ENCODE data around the gene BAZ1A.
"Not testable (repeated sequence)": the region's sequence is repeated elsewhere in the genome, so short reads cannot be mapped to it uniquely, and the experiment has no call there.

BAZ1A gene

DNA sequence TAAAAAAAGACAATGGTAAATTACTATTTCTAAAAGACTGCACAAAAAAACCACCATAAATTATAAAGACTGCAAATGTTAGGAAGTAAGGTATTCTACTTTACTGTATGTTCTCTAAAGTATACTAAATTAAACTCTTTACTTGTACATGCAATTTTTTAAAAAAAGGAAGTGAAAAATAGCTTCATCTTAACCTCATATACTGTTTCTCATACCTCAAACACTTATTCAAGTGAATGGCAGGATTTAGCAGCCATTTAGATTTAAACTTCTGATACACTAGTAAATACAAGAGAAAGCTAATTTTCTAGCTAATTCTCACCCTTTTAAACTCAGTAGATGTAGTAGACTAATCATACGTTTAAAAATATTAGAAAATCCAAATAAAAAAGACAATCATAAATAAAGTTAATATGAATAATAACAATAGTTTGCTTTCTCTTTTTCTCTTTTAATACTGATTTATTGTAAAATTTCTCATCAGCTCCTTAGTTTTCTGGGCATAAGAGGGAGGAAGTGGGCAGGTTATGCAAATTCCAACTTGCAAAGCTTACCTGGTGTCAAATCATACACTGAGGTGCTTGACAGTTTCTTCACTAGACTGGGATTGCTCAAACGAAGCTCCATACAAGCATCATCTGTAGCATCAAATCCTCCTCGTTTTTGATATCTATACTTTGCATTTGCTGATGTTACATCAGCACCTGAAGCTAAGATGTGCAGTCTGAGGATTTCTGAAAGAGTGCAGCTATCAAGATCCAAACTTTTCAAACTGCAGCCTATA, 89.7 kb downstream of the BAZ1A start:
- no peak for DNase-seq

- peak; percentile 10 for DNase-seq
Observed at GRCh38 chr14:34782031-34782430, 93.1 kb downstream of the BAZ1A start.

DNA sequence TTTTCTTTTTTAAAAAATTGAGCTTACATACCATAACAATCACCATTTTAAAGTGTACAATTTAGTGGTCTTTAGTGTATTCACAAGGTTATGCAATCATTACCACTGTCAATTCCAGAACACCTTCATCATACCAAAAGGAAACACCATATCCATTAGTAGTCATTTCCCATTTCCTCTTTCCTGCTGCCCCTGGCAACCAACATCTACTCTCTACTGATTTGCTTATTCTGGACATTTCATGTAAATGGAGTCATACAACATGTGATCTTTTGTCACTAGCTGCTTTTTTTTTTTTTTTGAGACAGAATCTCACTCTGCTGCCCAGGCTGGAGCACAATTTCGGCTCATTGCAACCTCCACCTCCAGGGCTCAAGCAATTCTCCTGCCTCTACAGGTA, 93.9 kb downstream of the BAZ1A start:
- peak; percentile 95 for DNase-seq

GRCh38 chr14:34780646-34781045, 94.5 kb downstream of the BAZ1A start:
- DNase-seq: no peak

GRCh38 chr14:34778744-34779143, 96.4 kb downstream of the BAZ1A start:
- no peak for DNase-seq

DNA sequence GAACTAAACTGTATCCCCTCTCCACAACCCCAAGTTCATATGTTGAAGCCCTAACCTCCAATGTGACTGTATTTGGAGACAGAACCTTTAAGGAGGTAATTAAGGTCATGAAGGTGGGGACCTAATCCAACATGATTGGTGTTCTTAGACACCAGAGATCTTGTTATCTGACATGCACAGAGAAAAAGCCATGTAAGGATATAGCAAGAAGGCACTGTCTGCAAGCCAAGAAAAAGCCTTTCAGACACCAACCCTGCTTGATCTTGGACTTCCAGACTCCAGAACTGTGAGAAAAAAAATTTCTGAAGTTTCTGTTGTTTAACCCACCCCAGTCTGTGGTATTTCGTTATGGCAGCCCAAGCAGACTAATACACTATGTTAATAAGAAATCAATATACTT, 98.5 kb downstream of the BAZ1A start:
- DNase-seq: no peak

GRCh38 chr14:34775922-34776321, 99.2 kb downstream of the BAZ1A start:
- DNase-seq: no peak

- DNase-seq: no peak
Observed at GRCh38 chr14:34775342-34775741, 99.8 kb downstream of the BAZ1A start.

DNA sequence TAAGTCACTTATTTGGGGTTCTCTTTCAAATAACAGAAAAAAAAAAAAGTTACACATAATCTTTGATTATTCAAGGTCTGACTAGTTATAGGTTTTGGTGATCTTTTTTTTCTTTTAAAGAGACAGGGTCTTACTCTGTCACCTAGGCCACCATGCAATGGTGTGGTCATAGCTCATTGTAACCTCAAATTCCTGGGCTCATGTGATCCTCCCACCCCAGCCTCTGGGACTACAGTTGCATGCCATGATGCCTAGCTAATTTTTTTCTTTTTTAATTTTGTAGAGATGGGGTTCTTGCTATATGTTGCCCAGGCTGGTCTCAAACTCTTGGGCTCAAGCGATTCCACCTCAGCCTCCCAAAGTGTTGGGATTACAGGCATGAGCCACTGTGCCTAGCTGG, 104.3 kb downstream of the BAZ1A start:
- DNase-seq: peak; percentile 51

DNA sequence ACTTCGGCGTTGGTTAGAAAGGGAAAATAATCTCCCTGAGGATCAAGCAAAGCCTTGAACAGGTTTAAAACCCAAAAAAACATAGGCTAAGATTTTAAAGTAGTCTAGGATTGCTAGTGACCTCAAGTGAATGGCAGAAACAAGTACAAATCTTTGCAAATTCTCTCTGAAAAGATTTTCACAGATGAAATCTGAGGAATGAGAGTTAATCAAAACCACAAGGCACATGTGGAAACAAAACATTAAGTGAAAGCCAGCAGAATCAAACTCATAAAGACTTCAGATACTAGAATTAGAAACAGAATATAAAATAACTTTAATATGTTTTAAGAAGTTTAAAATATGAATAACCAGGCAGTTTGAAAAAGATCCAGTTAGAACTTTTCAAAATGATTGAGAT, 108.6 kb downstream of the BAZ1A start:
- DNase-seq: no peak

GRCh38 chr14:34766060-34766459, 109.1 kb downstream of the BAZ1A start:
- DNase-seq: no peak

GRCh38 chr14:34755215-34755614, 119.9 kb downstream of the BAZ1A start:
- no peak for DNase-seq

- DNase-seq: no peak
Observed at GRCh38 chr14:34754687-34755086, 120.5 kb downstream of the BAZ1A start.

DNA sequence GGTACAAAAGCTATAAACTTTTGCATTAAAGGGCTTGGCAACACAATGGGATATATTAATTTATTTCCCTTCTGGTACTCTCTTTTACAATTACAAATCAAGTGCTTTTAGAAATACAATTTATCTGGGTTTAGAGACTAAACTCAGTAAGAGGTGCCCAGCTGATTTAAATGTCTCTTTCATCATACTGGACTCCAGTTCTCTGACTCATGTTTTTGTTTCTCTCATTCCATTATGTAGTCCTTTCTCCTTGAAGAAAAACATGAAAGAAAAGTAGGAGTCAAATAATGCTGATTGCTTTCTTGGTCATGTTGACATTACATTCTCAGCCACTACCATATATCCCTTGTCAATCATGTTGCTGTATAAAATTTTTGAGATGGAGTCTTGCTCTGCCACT, 124.5 kb downstream of the BAZ1A start:
- peak; percentile 52 for DNase-seq

- no peak for DNase-seq
Observed at GRCh38 chr14:34750233-34750632, 124.9 kb downstream of the BAZ1A start.

DNA sequence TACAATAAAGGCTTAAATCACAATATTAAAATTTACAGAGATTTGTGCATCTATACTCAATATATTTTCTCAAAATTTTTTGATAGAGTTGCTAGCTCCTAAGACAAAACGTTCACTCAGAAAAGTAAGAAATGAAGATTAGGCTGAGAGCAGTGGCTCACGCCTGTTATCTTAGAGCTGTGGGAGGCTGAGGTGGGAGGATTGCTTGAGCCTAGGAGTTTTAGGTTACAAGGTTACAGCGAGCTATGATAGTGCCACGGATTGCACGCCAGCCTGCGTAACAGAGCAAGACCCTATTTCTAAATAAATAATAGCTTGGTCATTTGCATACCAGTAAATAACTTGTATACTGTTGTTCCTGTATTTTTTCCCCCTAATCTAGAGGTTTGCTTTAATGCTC, 125.8 kb downstream of the BAZ1A start:
- DNase-seq: no peak

DNA sequence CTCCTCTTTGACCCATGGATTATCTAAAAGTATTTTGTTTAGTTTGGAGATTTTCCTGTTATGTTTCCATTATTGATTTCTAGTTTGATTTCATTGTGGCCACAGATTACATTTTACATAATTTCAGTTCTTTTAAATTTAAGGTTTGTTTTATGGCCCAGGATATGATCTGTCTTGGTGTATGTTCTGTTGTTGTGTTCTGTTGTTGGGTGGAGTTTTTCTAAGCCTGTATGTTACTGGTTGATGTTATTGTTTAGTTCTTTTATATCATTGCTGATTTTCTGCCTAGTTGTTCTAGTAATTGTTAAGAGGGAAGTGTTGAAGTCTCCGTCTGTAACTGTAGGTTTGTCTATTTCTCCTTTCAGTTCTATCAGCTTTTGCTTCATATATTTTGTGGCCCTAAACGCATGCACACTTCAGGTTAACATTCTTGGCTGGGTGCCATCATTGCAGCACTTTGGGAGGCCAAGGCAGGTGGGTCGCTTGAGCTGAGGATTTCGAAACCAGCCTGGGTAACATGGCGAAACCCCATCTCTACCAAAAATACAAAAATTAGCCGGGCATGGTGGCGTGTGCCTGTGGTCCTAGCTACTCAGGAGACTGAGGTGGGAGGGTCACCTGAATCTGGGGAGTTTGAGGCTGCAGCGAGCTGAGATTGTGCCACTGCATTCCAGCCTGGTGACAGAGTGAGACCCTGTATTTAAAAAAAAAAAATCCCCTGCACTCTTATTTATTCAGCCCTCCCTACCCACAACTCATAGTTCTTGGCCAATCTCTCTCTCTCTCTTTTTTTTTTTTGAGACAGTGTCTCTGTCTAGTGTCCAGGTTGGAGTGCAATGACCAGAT, 132.7 kb downstream of the BAZ1A start:
- no peak for DNase-seq

- DNase-seq: no peak
Observed at GRCh38 chr14:34741840-34742239, 133.3 kb downstream of the BAZ1A start.

- DNase-seq: peak; percentile 37
Observed at GRCh38 chr14:34740139-34740538, 135.0 kb downstream of the BAZ1A start.

DNA sequence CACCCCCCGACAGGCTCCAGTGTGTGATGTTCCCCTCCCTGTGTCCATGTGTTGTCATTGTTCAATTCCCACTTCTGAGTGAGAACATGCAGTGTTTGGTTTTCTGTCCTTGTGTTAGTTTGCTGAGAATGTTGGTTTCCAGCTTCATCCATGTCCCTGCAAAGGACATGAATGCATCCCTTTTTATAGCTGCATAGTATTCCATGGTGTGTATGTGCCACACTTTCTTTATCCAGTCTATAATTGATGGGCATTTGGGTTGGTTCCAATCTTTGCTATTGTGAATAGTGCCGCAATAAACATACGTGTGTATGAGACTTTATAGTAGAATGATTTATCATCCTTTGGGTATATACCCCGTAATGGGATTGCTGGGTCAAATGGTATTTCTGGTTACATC, 138.1 kb downstream of the BAZ1A start:
- DNase-seq: not testable (repeated sequence)

GRCh38 chr14:34733245-34733644, 141.9 kb downstream of the BAZ1A start:
- peak; percentile 64 for DNase-seq

- no peak for DNase-seq
Observed at GRCh38 chr14:34732802-34733201, 142.4 kb downstream of the BAZ1A start.

- no peak for DNase-seq
Observed at GRCh38 chr14:34723867-34724266, 151.3 kb downstream of the BAZ1A start.

All from EL (cell line).